MM.1S (cell line): ENCODE data around the gene SRD5A2.

Source experiments
- DNase-seq: peaks from one replicate; pipeline ENCODE4 v3.0.0-alpha.2; 2015
- H2AFZ ChIP-seq: fragments of 300-600 bp; sonication (generic); 2 replicates; pipeline ENCODE4 v1.6.0; 2016; ENCODE audit warnings: antibody characterized with exemption, low read length
- H3F3A ChIP-seq: fragments of 300-600 bp; sonication (generic); 2 replicates; pipeline ENCODE4 v1.6.1; 2016; ENCODE audit warnings: mild to moderate bottlenecking, antibody characterized with exemption, low read length, moderate library complexity, mixed read lengths; ENCODE audit not compliant: insufficient read depth
- H3K27ac ChIP-seq: fragments of 300-600 bp; sonication (generic); 2 replicates; pipeline ENCODE4 v1.5.1; 2016; ENCODE audit warnings: mild to moderate bottlenecking, low read length
- H3K27me3 ChIP-seq: fragments of 300-600 bp; sonication (generic); replicated peaks from 2 replicates; pipeline ENCODE4 v1.6.0; 2016; ENCODE audit warnings: low read length; ENCODE audit not compliant: insufficient read depth
- H3K36me3 ChIP-seq: fragments of 300-600 bp; sonication (generic); replicated peaks from 2 replicates; pipeline ENCODE4 v1.6.1; 2016; ENCODE audit warnings: mild to moderate bottlenecking, low read length, mixed read lengths; ENCODE audit not compliant: insufficient read depth
- H3K4me1 ChIP-seq: fragments of 300-600 bp; sonication (generic); 2 replicates; pipeline ENCODE4 v1.6.1; 2016; ENCODE audit warnings: low read length, mixed read lengths
- H3K4me2 ChIP-seq: fragments of 300-600 bp; sonication (generic); 2 replicates; pipeline ENCODE4 v1.6.0; 2016; ENCODE audit warnings: low read depth, low read length
- H3K4me3 ChIP-seq: fragments of 300-600 bp; sonication (generic); 2 replicates; pipeline ENCODE4 v1.5.1; 2016; ENCODE audit warnings: low read length, mixed read lengths
- H3K79me2 ChIP-seq: fragments of 300-600 bp; sonication (generic); 2 replicates; pipeline ENCODE4 v1.6.1; 2016; ENCODE audit warnings: mixed run types, low read length, mixed read lengths
- H3K9ac ChIP-seq: fragments of 300-600 bp; sonication (generic); 2 replicates; pipeline ENCODE4 v1.6.1; 2016; ENCODE audit warnings: low read length, mixed read lengths
- H3K9me2 ChIP-seq: fragments of 300-600 bp; sonication (generic); replicated peaks from 2 replicates; pipeline ENCODE4 v1.6.1; 2016; ENCODE audit warnings: mild to moderate bottlenecking, low read length, mixed read lengths; ENCODE audit not compliant: insufficient read depth
- H3K9me3 ChIP-seq: fragments of 300-600 bp; sonication (generic); replicated peaks from 2 replicates; pipeline ENCODE4 v1.6.1; 2016; ENCODE audit warnings: mild to moderate bottlenecking, low read length, mixed read lengths; ENCODE audit not compliant: insufficient read depth
- H4K20me1 ChIP-seq: fragments of 300-600 bp; sonication (generic); 2 replicates; pipeline ENCODE4 v1.6.1; 2016; ENCODE audit warnings: mild to moderate bottlenecking, low read length, moderate library complexity, mixed read lengths; ENCODE audit not compliant: insufficient read depth
- CTCF ChIP-seq: fragments of 300-600 bp; sonication (generic); IDR thresholded peaks from 2 replicates; pipeline ENCODE4 v1.5.1; 2016; ENCODE audit warnings: antibody characterized with exemption, low read length, mixed read lengths
- EZH2 ChIP-seq: fragments of 300-600 bp; sonication (generic); optimal IDR thresholded peaks from 2 replicates; pipeline ENCODE3; 2017; ENCODE audit warnings: low read depth, mild to moderate bottlenecking, antibody characterized with exemption, low read length, mixed read lengths
- EZH2phosphoT487 ChIP-seq: fragments of 300-600 bp; sonication (generic); IDR thresholded peaks from 2 replicates; pipeline ENCODE4 v1.6.1; 2018; ENCODE audit warnings: antibody characterized with exemption, low read length

Gene SRD5A2

GRCh38 chr2:31474296-31474695 is 106.4 kb downstream of the SRD5A2 start:
- H3K9me2 ChIP-seq, result no peaks in the 10 kb centered on the region
- H3K9me3 ChIP-seq, result no peaks in the 10 kb centered on the region
- no peak overlapping the region for H3K4me2 ChIP-seq
- no peak overlapping the region for H2AFZ ChIP-seq
- no peak overlapping the region for H3K9ac ChIP-seq
- TF ChIP-seq EZH2 (no peak), CTCF (no peak), EZH2phosphoT487 (no peak)
- H3K4me3 ChIP-seq, result no peak overlapping the region
- no peaks in the 10 kb centered on the region for H3K36me3 ChIP-seq
- no peak overlapping the region for H3K27ac ChIP-seq
- H3K4me1 ChIP-seq, result no peaks in the 10 kb centered on the region
- DNase-seq, result no peak
- no peaks in the 10 kb centered on the region for H4K20me1 ChIP-seq
- no peaks in the 10 kb centered on the region for H3K79me2 ChIP-seq
- no peaks in the 10 kb centered on the region for H3F3A ChIP-seq
- no peaks in the 10 kb centered on the region for H3K27me3 ChIP-seq
